GM20000 (cell line): Measurements from ENCODE around the gene TNNI3.

Experiments used
- DNase-seq: peaks from one replicate; pipeline ENCODE4 v3.0.0; 2012; ENCODE audit warnings: low spot score
- TF ChIP-seq, protein P1 (sequence below): IDR thresholded peaks from 2 replicates; pipeline ENCODE4 v1.5.1; 2012; ENCODE audit warnings: mild to moderate bottlenecking, control low read depth; ENCODE audit errors: extremely low read depth, missing control alignments

The TNNI3 gene

DNA sequence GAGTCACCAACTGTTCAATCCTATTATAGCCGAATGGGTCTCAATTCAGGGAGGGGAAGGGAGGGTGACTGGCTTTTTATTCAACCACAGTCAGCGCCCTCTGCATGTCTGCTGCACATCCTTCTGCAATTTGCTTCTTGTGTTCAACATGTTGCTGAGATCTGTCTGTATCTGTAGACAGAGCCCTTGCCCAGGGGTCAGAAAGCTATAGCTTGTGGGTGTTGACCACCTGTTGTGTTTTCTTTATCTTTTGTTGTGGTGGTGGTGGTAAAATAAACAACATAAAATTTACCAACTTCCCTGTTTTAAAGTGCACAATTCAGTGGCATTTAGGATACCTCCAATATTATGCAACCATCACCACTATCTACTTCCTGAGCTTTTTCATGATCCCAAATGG is 52.3 kb downstream of the TNNI3 start:
- TF ChIP-seq, protein P1, sequence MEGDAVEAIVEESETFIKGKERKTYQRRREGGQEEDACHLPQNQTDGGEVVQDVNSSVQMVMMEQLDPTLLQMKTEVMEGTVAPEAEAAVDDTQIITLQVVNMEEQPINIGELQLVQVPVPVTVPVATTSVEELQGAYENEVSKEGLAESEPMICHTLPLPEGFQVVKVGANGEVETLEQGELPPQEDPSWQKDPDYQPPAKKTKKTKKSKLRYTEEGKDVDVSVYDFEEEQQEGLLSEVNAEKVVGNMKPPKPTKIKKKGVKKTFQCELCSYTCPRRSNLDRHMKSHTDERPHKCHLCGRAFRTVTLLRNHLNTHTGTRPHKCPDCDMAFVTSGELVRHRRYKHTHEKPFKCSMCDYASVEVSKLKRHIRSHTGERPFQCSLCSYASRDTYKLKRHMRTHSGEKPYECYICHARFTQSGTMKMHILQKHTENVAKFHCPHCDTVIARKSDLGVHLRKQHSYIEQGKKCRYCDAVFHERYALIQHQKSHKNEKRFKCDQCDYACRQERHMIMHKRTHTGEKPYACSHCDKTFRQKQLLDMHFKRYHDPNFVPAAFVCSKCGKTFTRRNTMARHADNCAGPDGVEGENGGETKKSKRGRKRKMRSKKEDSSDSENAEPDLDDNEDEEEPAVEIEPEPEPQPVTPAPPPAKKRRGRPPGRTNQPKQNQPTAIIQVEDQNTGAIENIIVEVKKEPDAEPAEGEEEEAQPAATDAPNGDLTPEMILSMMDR, result no peak
- no peak for DNase-seq

DNA sequence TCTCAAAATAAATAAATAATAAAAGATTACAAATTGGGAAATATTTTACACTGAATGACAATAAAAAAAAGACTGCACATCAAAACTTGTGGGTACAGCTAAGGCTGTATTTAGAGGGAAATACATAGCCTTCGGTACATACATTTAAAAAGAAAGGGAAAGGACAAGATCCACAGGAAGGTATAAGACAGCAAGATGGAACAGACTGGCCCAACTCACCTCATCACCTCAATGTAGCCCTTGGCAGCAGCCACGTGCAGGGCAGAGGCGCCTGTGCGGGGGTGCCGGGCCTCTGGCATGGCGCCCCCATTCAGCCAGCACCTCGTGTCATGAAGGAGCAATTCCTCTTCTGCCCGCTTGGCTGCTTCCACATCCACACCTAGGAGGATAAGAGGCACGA is 54.3 kb downstream of the TNNI3 start:
- DNase-seq, result no peak
- TF ChIP-seq, protein P1, result no peak
